OCI-LY7 (cell line): ENCODE data around the gene BUD23.

ENCODE experiments used
- EZH2phosphoT487 ChIP-seq: fragments of 200-600 bp; sonication (generic); IDR thresholded peaks from 2 replicates; pipeline ENCODE4 v1.6.1; 2018; ENCODE audit warnings: low read depth, borderline replicate concordance, mild to moderate bottlenecking, mixed run types, antibody characterized with exemption, low read length, moderate library complexity, mixed read lengths
- TF ChIP-seq, protein P1 (sequence below): fragments of 200-600 bp; sonication (generic); conservative IDR thresholded peaks from 2 replicates; pipeline ENCODE4 v1.5.1; 2014; ENCODE audit warnings: mild to moderate bottlenecking, antibody characterized with exemption, low read length, moderate library complexity, mixed read lengths

- TF ChIP-seq, protein P1, sequence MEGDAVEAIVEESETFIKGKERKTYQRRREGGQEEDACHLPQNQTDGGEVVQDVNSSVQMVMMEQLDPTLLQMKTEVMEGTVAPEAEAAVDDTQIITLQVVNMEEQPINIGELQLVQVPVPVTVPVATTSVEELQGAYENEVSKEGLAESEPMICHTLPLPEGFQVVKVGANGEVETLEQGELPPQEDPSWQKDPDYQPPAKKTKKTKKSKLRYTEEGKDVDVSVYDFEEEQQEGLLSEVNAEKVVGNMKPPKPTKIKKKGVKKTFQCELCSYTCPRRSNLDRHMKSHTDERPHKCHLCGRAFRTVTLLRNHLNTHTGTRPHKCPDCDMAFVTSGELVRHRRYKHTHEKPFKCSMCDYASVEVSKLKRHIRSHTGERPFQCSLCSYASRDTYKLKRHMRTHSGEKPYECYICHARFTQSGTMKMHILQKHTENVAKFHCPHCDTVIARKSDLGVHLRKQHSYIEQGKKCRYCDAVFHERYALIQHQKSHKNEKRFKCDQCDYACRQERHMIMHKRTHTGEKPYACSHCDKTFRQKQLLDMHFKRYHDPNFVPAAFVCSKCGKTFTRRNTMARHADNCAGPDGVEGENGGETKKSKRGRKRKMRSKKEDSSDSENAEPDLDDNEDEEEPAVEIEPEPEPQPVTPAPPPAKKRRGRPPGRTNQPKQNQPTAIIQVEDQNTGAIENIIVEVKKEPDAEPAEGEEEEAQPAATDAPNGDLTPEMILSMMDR, result no peak
- TF ChIP-seq EZH2phosphoT487, result no peak
Observed at GRCh38 chr7:73727952-73728351, 44.6 kb downstream of the BUD23 start.
